ENCODE data around the gene LRSAM1.
"Not testable (repeated sequence)": the region's sequence is repeated elsewhere in the genome, so short reads cannot be mapped to it uniquely, and the experiment has no call there.

The LRSAM1 gene

GRCh38 chr9:127458921-127459320, 7.6 kb downstream of the LRSAM1 start:
- ATAC-seq, result no peak

GRCh38 chr9:127463382-127463781, 12.1 kb downstream of the LRSAM1 start:
- no peak for ATAC-seq

- no peak for ATAC-seq
These were observed 12.6 kb downstream of the LRSAM1 start for GRCh38 chr9:127463911-127464310.

- ATAC-seq, result not testable (repeated sequence)
These were observed 15.2 kb downstream of the LRSAM1 start for GRCh38 chr9:127466407-127466917.

- no peak for ATAC-seq
These were observed 16.3 kb downstream of the LRSAM1 start for GRCh38 chr9:127467621-127468020.

- ATAC-seq, result no peak
These were observed 19.4 kb downstream of the LRSAM1 start for GRCh38 chr9:127470662-127471061.

GRCh38 chr9:127473501-127473900, 22.2 kb downstream of the LRSAM1 start:
- no peak for ATAC-seq

GRCh38 chr9:127473932-127474331, 22.6 kb downstream of the LRSAM1 start:
- no peak for ATAC-seq

- no peak for ATAC-seq
These were observed 23.3 kb downstream of the LRSAM1 start for GRCh38 chr9:127474592-127474991.

- no peak for ATAC-seq
These were observed 28.3 kb downstream of the LRSAM1 start for GRCh38 chr9:127479507-127480081.

GRCh38 chr9:127482662-127483061, 31.4 kb downstream of the LRSAM1 start:
- no peak for ATAC-seq

GRCh38 chr9:127485995-127486394, 34.7 kb downstream of the LRSAM1 start:
- no peak for ATAC-seq

GRCh38 chr9:127488946-127489345, 37.6 kb downstream of the LRSAM1 start:
- ATAC-seq, result no peak

- no peak for ATAC-seq
These were observed 38.3 kb downstream of the LRSAM1 start for GRCh38 chr9:127489471-127490115.

- no peak for ATAC-seq
These were observed 39.4 kb downstream of the LRSAM1 start for GRCh38 chr9:127490535-127491230.

GRCh38 chr9:127491516-127491915, 40.2 kb downstream of the LRSAM1 start:
- ATAC-seq, result no peak

GRCh38 chr9:127492616-127493015, 41.3 kb downstream of the LRSAM1 start:
- ATAC-seq, result no peak

GRCh38 chr9:127493592-127494303, 42.4 kb downstream of the LRSAM1 start:
- no peak for ATAC-seq

GRCh38 chr9:127494304-127494702, 43.0 kb downstream of the LRSAM1 start:
- ATAC-seq, result no peak

GRCh38 chr9:127495884-127496555, 44.7 kb downstream of the LRSAM1 start:
- ATAC-seq, result no peak

GRCh38 chr9:127496974-127497373, 45.7 kb downstream of the LRSAM1 start:
- no peak for ATAC-seq

GRCh38 chr9:127497656-127498290, 46.5 kb downstream of the LRSAM1 start:
- no peak for ATAC-seq
